Heart right ventricle (tissue), 16 donors: ENCODE measurements around the gene NPR2. TPM values are rescaled to one million over a fixed set of nuclear protein-coding genes. Genes with fewer than 3 reads are reported as not detected.

ENCODE experiments used
- ATAC-seq, 8 donors: fragments of 200-7000 bp; cut with Tn5 transposase; one replicate each; pipeline ENCODE4 v1.9.1; 2020; ENCODE audit warnings: mild to moderate bottlenecking in 8 of 8, moderate library complexity in 8 of 8, moderate number of reproducible peaks in 1 of 8
- DNase-seq, 2 donors: peaks; one replicate each; pipeline ENCODE4 v3.0.0-alpha.2; 2020
- H3K27ac ChIP-seq, 10 donors: fragments of 200-600 bp; sonication (generic) in 2 of 10; one replicate each; pipeline versions ENCODE4 v1.5.0 to v1.8.0; 2020 to 2022; ENCODE audit warnings: mild to moderate bottlenecking in 3 of 10
- H3K27me3 ChIP-seq, 7 donors: fragments of 200-600 bp; one replicate each; pipeline ENCODE4 v1.8.0; 2021 to 2022; ENCODE audit warnings: mild to moderate bottlenecking in 2 of 7
- H3K36me3 ChIP-seq, 9 donors: fragments of 200-600 bp; sonication (generic) in 1 of 9; one replicate each; pipeline versions ENCODE4 v1.5.0 to v1.8.0; 2020 to 2022; ENCODE audit warnings: mild to moderate bottlenecking in 2 of 9
- H3K4me1 ChIP-seq, 9 donors: fragments of 200-600 bp; sonication (generic) in 1 of 9; one replicate each; pipeline versions ENCODE4 v1.5.0 to v1.8.0; 2020 to 2022; ENCODE audit warnings: mild to moderate bottlenecking in 4 of 9
- H3K4me3 ChIP-seq, 10 donors: fragments of 200-600 bp; sonication (generic) in 2 of 10; one replicate each; pipeline versions ENCODE4 v1.5.0 to v1.8.0; 2020 to 2022; ENCODE audit warnings: mild to moderate bottlenecking in 7 of 10, moderate library complexity in 2 of 10
- H3K9me3 ChIP-seq, 11 donors: fragments of 200-600 bp in 10 of 11; sonication (generic) in 2 of 11; one replicate each; pipeline versions ENCODE4 v1.5.0 to v1.8.0; 2013 to 2022; ENCODE audit warnings: mild to moderate bottlenecking in 2 of 11, control low read depth in 1 of 11, moderate library complexity in 1 of 11
- WGBS, 2 donors: extraction: QIAGEN DNeasy Blood & Tissue Kit; methylation state at CpG; one replicate each; pipeline ENCODE4 v1.1.7; 2013; ENCODE audit warnings: inconsistent platforms in 1 of 2; 5-methylcytosine and 5-hydroxymethylcytosine counted together
- intact Hi-C, 10 donors: fragments of 100-400 bp; cut with DNase I; formaldehyde crosslinking; loops; one replicate each; pipeline versions ENCODE4 v1.11.1 to v1.14.2; 2022
- polyA plus RNA-seq, 2 donors: library from polyadenylated mRNA; stranded (reverse); fragments of 200-250 nt; gene quantifications; one replicate each; pipeline ENCODE4 v1.2.3, GENCODE V29; 2013
- total RNA-seq, 10 donors: library from RNA; stranded (reverse); fragmentation: NEBNext Ultra II Directional in 3 of 10; extraction: Animal tissue kit (Norgen Biotek cat#: 25700) in 3 of 10; gene quantifications; one replicate each; pipeline versions ENCODE4 v1.2.1 to v1.2.4, GENCODE V29; 2021 to 2023
- TF ChIP-seq, protein P1 (sequence below), 9 donors: fragments of 200-600 bp; sonication (generic) in 2 of 9; IDR thresholded peaks; one replicate each; pipeline versions ENCODE4 v1.5.0 to v1.8.0; 2021 to 2022; ENCODE audit warnings: antibody characterized with exemption in 9 of 9, mild to moderate bottlenecking in 5 of 9, moderate library complexity in 1 of 9
- donor health status: Arrhythmogenic right ventricular cardiomyopathy.
- donor health status: ischemic (EF 13 %, LVEDD 7.1; RV severe dilation, severe dysfunction).
- donor health status: healthy with polysubstance abuse.
- donor health status: DM: no; HTN: yes; CAD: no.
- donor health status: DM: no; HTN: no; CAD: no.
- donor health status: ischemic (EF 25% LVEDD 6.9; RV normal size, moderate dysfunction).
- donor health status: ischemic (EF 25% LVEDD 5.7; RV mildly dilated, moderate dysfunction).
- donor health status: healthy.
- donor health status: DM: yes; HTN: yes; CAD: no.
- donor health status: Ischemic cardiomyopathy.
- donor health status: ischemic (EF 35%, LVEDD 5.7; RV mildly dilated, moderate dysfunction).
- donor health status: nonischemic (EF 11% LVEDD 7.7; RV severe dilation, severe dysfunction).
- donor health status: DM: yes; HTN: yes; CAD: no.
- donor health status: PGD.
- donor health status: ischemic (EF 29% LVEDD 5.4; RV normal size, mild dysfunction).
- donor health status: nonischemic (EF 23%, LVEDD 6.1; RV moderate dilation, normal function).

NPR2 gene
- total and polyA plus RNA-seq, 12 donors, result 13.5 to 26.4 (median 20.8) TPM

DNA sequence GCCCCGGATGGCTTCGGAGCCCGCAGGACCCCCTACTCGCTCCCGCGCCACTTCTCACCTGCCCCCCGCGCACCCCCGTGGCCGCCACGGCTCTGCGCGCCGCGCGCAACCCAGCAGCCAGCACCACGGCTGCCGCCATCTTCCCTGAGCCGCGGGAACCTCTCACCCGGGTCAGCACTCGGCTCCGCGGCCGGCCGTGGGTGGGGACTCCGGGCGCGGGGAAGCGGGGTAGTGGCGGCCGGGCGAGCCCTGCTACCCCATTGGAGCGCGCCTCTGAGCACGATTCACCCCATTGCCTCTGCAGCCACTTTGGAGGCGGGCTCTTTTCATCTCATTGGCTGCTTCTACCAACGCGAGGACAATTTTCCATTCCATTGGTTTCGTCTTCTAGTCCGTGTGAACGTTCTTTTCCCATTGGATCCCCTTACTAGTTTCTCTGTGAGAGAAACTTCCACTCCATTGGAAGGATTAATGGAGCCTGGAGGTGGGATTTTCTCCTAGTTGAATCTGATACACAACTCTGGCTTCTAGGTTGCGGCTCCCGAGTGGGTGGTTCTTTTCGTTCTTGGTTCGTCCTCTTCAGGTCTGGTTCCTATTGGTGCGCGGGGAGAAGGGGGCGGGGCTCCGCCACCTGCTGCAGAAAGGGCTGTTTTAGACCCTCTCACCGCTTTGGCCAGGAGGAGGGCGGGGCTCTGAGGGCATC, 23.6 kb downstream of the NPR2 start, which contains the start of gene HINT2:
Gene HINT2 (minus strand): TSS at position 202 of the 703 bp plus-strand sequence. CDS start 63 bp downstream, at position 139.
- ATAC-seq, result peak; percentile 92 to 96 (median 95)
- Histone ChIP-seq H3K27ac (peak within 1 kb of the TSS; percentile 97 to 100 (median 99)), H3K9me3 (no peaks in the 10 kb centered on the region), H3K4me3 (peak within 1 kb of the TSS; percentile 81 to 99 (median 94)), H3K27me3 (no peaks in the 10 kb centered on the region), H3K36me3 (peaks cover 0 to 4% (median 0%) of the 10 kb centered on the region in 9 donors), H3K4me1 (peaks cover 0 to 43% (median 35%) of the 10 kb centered on the region in 9 donors)
- TF ChIP-seq, protein P1, sequence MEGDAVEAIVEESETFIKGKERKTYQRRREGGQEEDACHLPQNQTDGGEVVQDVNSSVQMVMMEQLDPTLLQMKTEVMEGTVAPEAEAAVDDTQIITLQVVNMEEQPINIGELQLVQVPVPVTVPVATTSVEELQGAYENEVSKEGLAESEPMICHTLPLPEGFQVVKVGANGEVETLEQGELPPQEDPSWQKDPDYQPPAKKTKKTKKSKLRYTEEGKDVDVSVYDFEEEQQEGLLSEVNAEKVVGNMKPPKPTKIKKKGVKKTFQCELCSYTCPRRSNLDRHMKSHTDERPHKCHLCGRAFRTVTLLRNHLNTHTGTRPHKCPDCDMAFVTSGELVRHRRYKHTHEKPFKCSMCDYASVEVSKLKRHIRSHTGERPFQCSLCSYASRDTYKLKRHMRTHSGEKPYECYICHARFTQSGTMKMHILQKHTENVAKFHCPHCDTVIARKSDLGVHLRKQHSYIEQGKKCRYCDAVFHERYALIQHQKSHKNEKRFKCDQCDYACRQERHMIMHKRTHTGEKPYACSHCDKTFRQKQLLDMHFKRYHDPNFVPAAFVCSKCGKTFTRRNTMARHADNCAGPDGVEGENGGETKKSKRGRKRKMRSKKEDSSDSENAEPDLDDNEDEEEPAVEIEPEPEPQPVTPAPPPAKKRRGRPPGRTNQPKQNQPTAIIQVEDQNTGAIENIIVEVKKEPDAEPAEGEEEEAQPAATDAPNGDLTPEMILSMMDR (IDR thresholded peaks at IDR 0.05), result no peak
- intact Hi-C loops, result loop anchor here in 5 of 10 donors (1.0 to 10.0 kb wide), 6 partner anchors 24 to 160 kb away; partner anchors contain the start of genes CCDC107 (in 4 of the 5), RMRP (in 4 of the 5), SIT1 (in 2 of the 5) and CREB3 (in 1 of the 5)
- peak; percentile 94 to 97 for DNase-seq
- 0 to 1% methylated on average over 45 to 52 of the region's 52 CpGs for WGBS, 2 donors

DNA sequence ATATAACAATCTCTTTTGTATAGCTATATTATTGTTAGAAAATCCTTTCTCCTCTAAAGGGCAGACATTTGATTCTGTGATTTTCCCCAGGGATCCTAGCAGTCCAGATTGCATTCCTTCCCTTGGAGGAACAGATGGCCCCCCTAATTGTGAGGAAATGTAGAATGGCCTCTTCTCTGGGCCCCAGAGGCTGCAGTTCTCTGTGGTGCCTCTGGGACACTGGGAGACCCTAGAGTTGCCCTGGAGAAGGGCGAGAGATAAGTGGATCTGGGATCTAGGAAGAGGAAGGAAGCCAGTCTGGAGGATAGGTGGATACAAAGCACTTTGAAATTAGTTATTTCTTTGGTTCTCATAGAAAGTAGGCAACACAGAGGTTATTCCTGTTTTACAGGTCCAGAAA, 25.3 kb downstream of the NPR2 start:
- Histone ChIP-seq H3K36me3 (no peaks in the 10 kb centered on the region), H3K4me1 (peaks cover 0 to 33% (median 28%) of the 10 kb centered on the region in 9 donors), H3K27me3 (no peaks in the 10 kb centered on the region), H3K9me3 (no peaks in the 10 kb centered on the region), H3K4me3 (no peak overlapping the region), H3K27ac (no peak overlapping the region)
- ATAC-seq (no peak), DNase-seq (no peak)
- intact Hi-C loops, result loop anchor here in 3 of 10 donors (10.0 kb wide), 2 partner anchors 82 to 162 kb away; partner anchors contain the start of genes CCDC107 (in 2 of the 3), RMRP (in 2 of the 3), SIT1 (in 2 of the 3) and CREB3 (in 1 of the 3)
- TF ChIP-seq, protein P1 (IDR thresholded peaks at IDR 0.05), result no peak
- WGBS, 2 donors, result 52 to 57% methylated on average over 1 of the region's 1 CpG

DNA sequence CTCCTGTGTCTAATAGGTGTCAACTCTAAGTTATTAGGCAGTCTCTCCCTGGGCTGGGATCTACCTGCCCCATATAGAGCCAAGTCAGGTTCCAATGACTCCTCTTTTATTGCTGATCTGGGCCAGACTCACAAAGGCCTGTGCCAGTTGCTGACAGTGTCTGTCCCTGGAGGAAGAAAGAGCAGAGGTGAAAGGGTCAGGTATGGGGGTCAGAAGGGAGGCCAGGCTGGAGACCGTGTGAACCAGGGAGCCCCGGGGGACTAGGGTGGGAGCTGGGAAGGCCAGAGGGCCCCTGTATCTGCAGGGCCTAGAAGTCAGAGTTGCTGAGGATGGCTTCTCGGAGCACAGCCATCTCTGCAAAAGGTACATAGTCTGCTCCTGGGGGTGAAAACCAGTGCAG, 26.9 kb downstream of the NPR2 start:
- Histone ChIP-seq H3K27ac (no peak overlapping the region), H3K9me3 (no peaks in the 10 kb centered on the region), H3K4me3 (no peak overlapping the region), H3K27me3 (no peaks in the 10 kb centered on the region), H3K4me1 (peaks cover 0 to 20% (median 18%) of the 10 kb centered on the region in 9 donors), H3K36me3 (no peaks in the 10 kb centered on the region)
- WGBS, 2 donors, result 84 to 85% methylated on average over 3 of the region's 3 CpGs
- DNase-seq (no peak), ATAC-seq (no peak)
- intact Hi-C loops, result loop anchor here in 3 of 10 donors (10.0 kb wide), 2 partner anchors 84 to 164 kb away; partner anchors contain the start of genes CCDC107 (in 2 of the 3), RMRP (in 2 of the 3), SIT1 (in 2 of the 3) and CREB3 (in 1 of the 3)
- TF ChIP-seq, protein P1 (IDR thresholded peaks at IDR 0.05), result no peak

DNA sequence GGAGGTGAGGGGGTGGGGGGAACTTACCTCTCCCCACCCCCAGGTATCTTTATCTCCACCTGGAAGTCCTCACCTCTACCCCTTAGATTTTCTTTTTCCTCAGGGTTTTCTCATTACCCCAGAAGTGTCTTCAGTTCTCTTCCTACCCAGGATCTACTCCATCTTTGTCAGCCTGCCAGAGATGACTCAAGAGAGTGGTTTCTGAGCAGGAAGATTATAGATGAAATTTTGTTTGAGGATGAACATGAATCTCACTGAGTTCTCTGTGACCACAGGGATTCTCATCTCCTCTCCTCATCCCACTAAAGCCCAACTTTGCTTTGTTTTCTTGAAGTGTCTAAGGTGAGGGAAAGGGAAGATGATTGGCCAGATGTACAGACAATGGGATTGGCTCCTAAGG, 28.7 kb downstream of the NPR2 start:
- TF ChIP-seq, protein P1 (IDR thresholded peaks at IDR 0.05), result no peak
- Histone ChIP-seq H3K9me3 (no peaks in the 10 kb centered on the region), H3K4me3 (no peak overlapping the region), H3K36me3 (no peaks in the 10 kb centered on the region), H3K27ac (no peak overlapping the region), H3K4me1 (peaks cover 0 to 8% (median 5%) of the 10 kb centered on the region in 9 donors), H3K27me3 (no peaks in the 10 kb centered on the region)
- intact Hi-C loops, result loop anchor here in 1 of 10 donors (5.0 kb wide), 1 partner anchor 33 kb away; no protein-coding TSS in a partner anchor
- DNase-seq, result no peak
- no peak for ATAC-seq
